Immature natural killer cell (primary cell): ENCODE measurements around the gene TMEM108. TPM values are rescaled to one million over a fixed set of nuclear protein-coding genes. Genes with fewer than 3 reads are reported as not detected.

ENCODE experiments used
- DNase-seq, 3 donors: peaks; one replicate each; pipeline ENCODE4 v3.0.0; 2022; ENCODE audit warnings: mixed read lengths in 1 of 3
- H3K27ac Mint-ChIP-seq, 6 donors: one replicate each; pipeline ENCODE4 v1.8.0; 2020; ENCODE audit warnings: mixed read lengths in 6 of 6, mild to moderate bottlenecking in 5 of 6, inconsistent platforms in 4 of 6, moderate library complexity in 3 of 6
- H3K27me3 Mint-ChIP-seq, 3 donors: one replicate each; pipeline ENCODE4 v1.8.0; 2020 to 2021; ENCODE audit warnings: low read depth in 3 of 3, mild to moderate bottlenecking in 3 of 3, mixed read lengths in 3 of 3, moderate library complexity in 3 of 3, inconsistent platforms in 1 of 3
- H3K36me3 Mint-ChIP-seq, 3 donors: one replicate each; pipeline ENCODE4 v1.8.0; 2020; ENCODE audit warnings: mixed read lengths in 3 of 3, inconsistent platforms in 2 of 3, mild to moderate bottlenecking in 2 of 3
- H3K4me1 Mint-ChIP-seq, 2 donors: one replicate each; pipeline ENCODE4 v1.8.0; 2020; ENCODE audit warnings: inconsistent platforms in 2 of 2, mild to moderate bottlenecking in 2 of 2, mixed read lengths in 2 of 2, moderate library complexity in 1 of 2
- H3K4me3 Mint-ChIP-seq, 5 donors: one replicate each; pipeline ENCODE4 v1.8.0; 2020; ENCODE audit warnings: mild to moderate bottlenecking in 5 of 5, mixed read lengths in 5 of 5, inconsistent platforms in 3 of 5, moderate library complexity in 3 of 5
- H3K9me3 Mint-ChIP-seq, 6 donors: one replicate each; pipeline ENCODE4 v1.8.0; 2020; ENCODE audit warnings: mild to moderate bottlenecking in 6 of 6, mixed read lengths in 6 of 6, inconsistent platforms in 4 of 6, moderate library complexity in 3 of 6
- polyA plus RNA-seq, 3 donors: library from polyadenylated mRNA; unstranded; fragments of 300-500 nt; fragmentation: Illumina TruSeq; gene quantifications; one replicate each; pipeline ENCODE4 v1.2.3, GENCODE V29; 2021

The TMEM108 gene
- polyA plus RNA-seq, 3 donors from 2014 or later, result 0.16 TPM; not detected in 2

- no peak overlapping the region for H3K4me3 Mint-ChIP-seq
- no peaks in the 10 kb centered on the region for H3K4me1 Mint-ChIP-seq
- no peaks in the 10 kb centered on the region for H3K36me3 Mint-ChIP-seq
Measured at GRCh38 chr3:133113526-133113925, 75.3 kb downstream of the TMEM108 start.

GRCh38 chr3:133113927-133114597 is 75.9 kb downstream of the TMEM108 start:
- no peak for DNase-seq
- Mint-ChIP-seq H3K9me3 (no peaks in the 10 kb centered on the region), H3K27ac (no peak overlapping the region), H3K36me3 (no peaks in the 10 kb centered on the region), H3K4me1 (no peaks in the 10 kb centered on the region), H3K27me3 (peaks cover 0 to 3% (median 2%) of the 10 kb centered on the region in 3 donors), H3K4me3 (no peak overlapping the region)

More at GRCh38 chr3:133113526-133113925, 75.3 kb downstream of the TMEM108 start:
- H3K27me3 Mint-ChIP-seq, result peaks cover 0 to 4% (median 2%) of the 10 kb centered on the region in 3 donors
- no peak overlapping the region for H3K27ac Mint-ChIP-seq
- DNase-seq, result no peak
- no peaks in the 10 kb centered on the region for H3K9me3 Mint-ChIP-seq

- Mint-ChIP-seq H3K27me3 (peaks cover 0 to 2% (median 0%) of the 10 kb centered on the region in 3 donors), H3K4me1 (no peaks in the 10 kb centered on the region), H3K36me3 (no peaks in the 10 kb centered on the region), H3K4me3 (no peak overlapping the region), H3K9me3 (no peaks in the 10 kb centered on the region), H3K27ac (no peak overlapping the region)
- DNase-seq, result no peak
Measured at GRCh38 chr3:133115176-133115575, 77.0 kb downstream of the TMEM108 start.

GRCh38 chr3:133117342-133117741 is 79.2 kb downstream of the TMEM108 start:
- peaks cover 0 to 2% (median 0%) of the 10 kb centered on the region in 3 donors for H3K27me3 Mint-ChIP-seq
- no peaks in the 10 kb centered on the region for H3K4me1 Mint-ChIP-seq
- H3K27ac Mint-ChIP-seq, result no peak overlapping the region
- no peak for DNase-seq
- no peak overlapping the region for H3K4me3 Mint-ChIP-seq
- H3K9me3 Mint-ChIP-seq, result no peaks in the 10 kb centered on the region
- H3K36me3 Mint-ChIP-seq, result no peaks in the 10 kb centered on the region

- peaks cover 0 to 2% (median 0%) of the 10 kb centered on the region in 3 donors for H3K27me3 Mint-ChIP-seq
- no peaks in the 10 kb centered on the region for H3K36me3 Mint-ChIP-seq
- no peaks in the 10 kb centered on the region for H3K9me3 Mint-ChIP-seq
- H3K27ac Mint-ChIP-seq, result no peak overlapping the region
- DNase-seq, result no peak
- H3K4me3 Mint-ChIP-seq, result no peak overlapping the region
- no peaks in the 10 kb centered on the region for H3K4me1 Mint-ChIP-seq
Measured at GRCh38 chr3:133119176-133119575, 81.0 kb downstream of the TMEM108 start.

- Mint-ChIP-seq H3K4me1 (no peaks in the 10 kb centered on the region), H3K27me3 (no peaks in the 10 kb centered on the region), H3K36me3 (no peaks in the 10 kb centered on the region), H3K9me3 (no peaks in the 10 kb centered on the region), H3K27ac (no peak overlapping the region), H3K4me3 (no peak overlapping the region)
- DNase-seq, result no peak
Measured at GRCh38 chr3:133121450-133121849, 83.3 kb downstream of the TMEM108 start.

GRCh38 chr3:133123636-133124035 is 85.4 kb downstream of the TMEM108 start:
- Mint-ChIP-seq H3K4me3 (no peak overlapping the region), H3K4me1 (no peaks in the 10 kb centered on the region), H3K27ac (no peak overlapping the region), H3K27me3 (no peaks in the 10 kb centered on the region), H3K36me3 (no peaks in the 10 kb centered on the region), H3K9me3 (no peaks in the 10 kb centered on the region)
- DNase-seq, result no peak

GRCh38 chr3:133124511-133124910 is 86.3 kb downstream of the TMEM108 start:
- no peaks in the 10 kb centered on the region for H3K36me3 Mint-ChIP-seq
- no peak overlapping the region for H3K27ac Mint-ChIP-seq
- no peaks in the 10 kb centered on the region for H3K27me3 Mint-ChIP-seq
- no peaks in the 10 kb centered on the region for H3K4me1 Mint-ChIP-seq
- no peaks in the 10 kb centered on the region for H3K9me3 Mint-ChIP-seq
- DNase-seq, result no peak
- no peak overlapping the region for H3K4me3 Mint-ChIP-seq

GRCh38 chr3:133125171-133125570 is 87.0 kb downstream of the TMEM108 start:
- no peak for DNase-seq
- H3K9me3 Mint-ChIP-seq, result no peaks in the 10 kb centered on the region
- no peaks in the 10 kb centered on the region for H3K27me3 Mint-ChIP-seq
- H3K36me3 Mint-ChIP-seq, result no peaks in the 10 kb centered on the region
- H3K4me3 Mint-ChIP-seq, result no peak overlapping the region
- H3K27ac Mint-ChIP-seq, result no peak overlapping the region
- H3K4me1 Mint-ChIP-seq, result no peaks in the 10 kb centered on the region

GRCh38 chr3:133125802-133126201 is 87.6 kb downstream of the TMEM108 start:
- no peak for DNase-seq
- Mint-ChIP-seq H3K27me3 (no peaks in the 10 kb centered on the region), H3K36me3 (no peaks in the 10 kb centered on the region), H3K9me3 (no peaks in the 10 kb centered on the region), H3K27ac (no peak overlapping the region), H3K4me3 (no peak overlapping the region), H3K4me1 (no peaks in the 10 kb centered on the region)

- Mint-ChIP-seq H3K4me3 (no peak overlapping the region), H3K27ac (no peak overlapping the region), H3K9me3 (no peaks in the 10 kb centered on the region), H3K27me3 (peaks cover 0 to 2% (median 0%) of the 10 kb centered on the region in 3 donors), H3K36me3 (no peaks in the 10 kb centered on the region), H3K4me1 (no peaks in the 10 kb centered on the region)
- DNase-seq, result no peak
Measured at GRCh38 chr3:133127381-133127780, 89.2 kb downstream of the TMEM108 start.

GRCh38 chr3:133130168-133130567 is 92.0 kb downstream of the TMEM108 start:
- Mint-ChIP-seq H3K27me3 (peaks cover 0 to 5% (median 0%) of the 10 kb centered on the region in 3 donors), H3K4me1 (no peaks in the 10 kb centered on the region), H3K27ac (no peak overlapping the region), H3K4me3 (no peak overlapping the region), H3K36me3 (no peaks in the 10 kb centered on the region), H3K9me3 (peaks cover 0 to 7% (median 0%) of the 10 kb centered on the region in 6 donors)
- no peak for DNase-seq

GRCh38 chr3:133135306-133135705 is 97.1 kb downstream of the TMEM108 start:
- no peak for DNase-seq
- Mint-ChIP-seq H3K27me3 (peaks cover 0 to 7% (median 0%) of the 10 kb centered on the region in 3 donors), H3K4me3 (no peak overlapping the region), H3K9me3 (peaks cover 0 to 9% (median 2%) of the 10 kb centered on the region in 6 donors), H3K36me3 (no peaks in the 10 kb centered on the region), H3K4me1 (no peaks in the 10 kb centered on the region), H3K27ac (no peak overlapping the region)

- no peak overlapping the region for H3K4me3 Mint-ChIP-seq
- H3K27ac Mint-ChIP-seq, result no peak overlapping the region
- DNase-seq, result no peak
- H3K36me3 Mint-ChIP-seq, result no peaks in the 10 kb centered on the region
- H3K27me3 Mint-ChIP-seq, result peaks cover 0 to 7% (median 0%) of the 10 kb centered on the region in 3 donors
- H3K4me1 Mint-ChIP-seq, result no peaks in the 10 kb centered on the region
- peaks cover 0 to 9% (median 2%) of the 10 kb centered on the region in 6 donors for H3K9me3 Mint-ChIP-seq
Measured at GRCh38 chr3:133136114-133137041, 98.2 kb downstream of the TMEM108 start.
